SK-N-SH treated with all-trans-retinoic acid at 6 μM for 48 hours (cell line): Measurements from ENCODE around the gene OPRL1.

ENCODE experiments used
- ATAC-seq: fragments of 200-7000 bp; cut with Tn5 transposase; 3 replicates; pipeline ENCODE4 v1.9.1; 2020; ENCODE audit warnings: mild to moderate bottlenecking, moderate library complexity
- BACH2 ChIP-seq: fragments of 250-450 bp; sonication (Bioruptor Pico); IDR thresholded peaks from 2 replicates; pipeline ENCODE4 v1.9.0; 2021; ENCODE audit warnings: mild to moderate bottlenecking, borderline replicate concordance
- CREB5 ChIP-seq: fragments of 250-450 bp; sonication (Bioruptor Pico); IDR thresholded peaks from 2 replicates; pipeline ENCODE4 v1.5.1; 2020; ENCODE audit warnings: low read depth, mild to moderate bottlenecking, moderate library complexity
- ESRRG ChIP-seq: fragments of 250-450 bp; sonication (Bioruptor Pico); IDR thresholded peaks from 2 replicates; pipeline ENCODE4 v1.6.1; 2021; ENCODE audit warnings: mild to moderate bottlenecking
- ISL1 ChIP-seq: fragments of 250-450 bp; sonication (Bioruptor Pico); IDR thresholded peaks from 2 replicates; pipeline ENCODE4 v2.1.2; 2022; ENCODE audit warnings: mild to moderate bottlenecking, moderate library complexity
- OSR1 ChIP-seq: fragments of 250-450 bp; sonication (Bioruptor Pico); IDR thresholded peaks from 2 replicates; pipeline ENCODE4 v1.8.0; 2022; ENCODE audit warnings: moderate library complexity, mild to moderate bottlenecking, inconsistent platforms
- POU6F1 ChIP-seq: fragments of 250-450 bp; sonication (Bioruptor Pico); IDR thresholded peaks from 2 replicates; pipeline ENCODE4 v1.8.0; 2021; ENCODE audit warnings: low read depth, mild to moderate bottlenecking, moderate library complexity, borderline replicate concordance
- PPARA ChIP-seq: fragments of 250-450 bp; sonication (Bioruptor Pico); IDR thresholded peaks from 2 replicates; pipeline ENCODE4 v1.5.0; 2020; ENCODE audit warnings: mild to moderate bottlenecking, borderline replicate concordance
- RARB ChIP-seq: fragments of 250-450 bp; sonication (Bioruptor Pico); IDR thresholded peaks from 2 replicates; pipeline ENCODE4 v1.8.0; 2021; ENCODE audit warnings: mild to moderate bottlenecking, moderate library complexity
- TCF4 ChIP-seq: fragments of 250-450 bp; sonication (Bioruptor Pico); IDR thresholded peaks from 2 replicates; pipeline ENCODE4 v1.8.0; 2021; ENCODE audit warnings: mild to moderate bottlenecking, moderate library complexity, borderline replicate concordance
- TOX ChIP-seq: fragments of 250-450 bp; sonication (Bioruptor Pico); IDR thresholded peaks from 2 replicates; pipeline ENCODE4 v1.8.0; 2021; ENCODE audit warnings: mild to moderate bottlenecking, moderate library complexity, borderline replicate concordance
- ZC3H10 ChIP-seq: fragments of 250-450 bp; sonication (Bioruptor Pico); IDR thresholded peaks from 2 replicates; pipeline ENCODE4 v1.5.1; 2021; ENCODE audit warnings: mild to moderate bottlenecking, moderate library complexity
- ZFP3 ChIP-seq: fragments of 250-450 bp; sonication (Bioruptor Pico); IDR thresholded peaks from 2 replicates; pipeline ENCODE4 v1.5.0; 2020; ENCODE audit warnings: mild to moderate bottlenecking, moderate library complexity
- ZFP30 ChIP-seq: fragments of 450-650 bp; formaldehyde crosslinking; IDR thresholded peaks from 2 replicates; pipeline ENCODE4 v1.5.0; 2022; ENCODE audit warnings: mild to moderate bottlenecking, moderate library complexity
- ZNF565 ChIP-seq: fragments of 450-650 bp; formaldehyde crosslinking; conservative IDR thresholded peaks from 2 replicates; pipeline ENCODE4 v1.5.0; 2020; ENCODE audit warnings: low read depth, mild to moderate bottlenecking, moderate library complexity
- ZNF70 ChIP-seq: fragments of 450-650 bp; formaldehyde crosslinking; IDR thresholded peaks from 2 replicates; pipeline ENCODE4 v1.5.0; 2020; ENCODE audit warnings: mild to moderate bottlenecking, moderate library complexity
- TF ChIP-seq, protein P1 (sequence below): fragments of 250-450 bp; sonication (Bioruptor Pico); IDR thresholded peaks from 2 replicates; pipeline ENCODE4 v1.5.1; 2021; ENCODE audit warnings: mild to moderate bottlenecking, moderate library complexity
- TF ChIP-seq, protein P2 (sequence below): fragments of 250-450 bp; sonication (Bioruptor Pico); IDR thresholded peaks from 2 replicates; pipeline ENCODE4 v1.8.0; 2020; ENCODE audit warnings: mild to moderate bottlenecking, moderate library complexity, borderline replicate concordance

Gene OPRL1

DNA sequence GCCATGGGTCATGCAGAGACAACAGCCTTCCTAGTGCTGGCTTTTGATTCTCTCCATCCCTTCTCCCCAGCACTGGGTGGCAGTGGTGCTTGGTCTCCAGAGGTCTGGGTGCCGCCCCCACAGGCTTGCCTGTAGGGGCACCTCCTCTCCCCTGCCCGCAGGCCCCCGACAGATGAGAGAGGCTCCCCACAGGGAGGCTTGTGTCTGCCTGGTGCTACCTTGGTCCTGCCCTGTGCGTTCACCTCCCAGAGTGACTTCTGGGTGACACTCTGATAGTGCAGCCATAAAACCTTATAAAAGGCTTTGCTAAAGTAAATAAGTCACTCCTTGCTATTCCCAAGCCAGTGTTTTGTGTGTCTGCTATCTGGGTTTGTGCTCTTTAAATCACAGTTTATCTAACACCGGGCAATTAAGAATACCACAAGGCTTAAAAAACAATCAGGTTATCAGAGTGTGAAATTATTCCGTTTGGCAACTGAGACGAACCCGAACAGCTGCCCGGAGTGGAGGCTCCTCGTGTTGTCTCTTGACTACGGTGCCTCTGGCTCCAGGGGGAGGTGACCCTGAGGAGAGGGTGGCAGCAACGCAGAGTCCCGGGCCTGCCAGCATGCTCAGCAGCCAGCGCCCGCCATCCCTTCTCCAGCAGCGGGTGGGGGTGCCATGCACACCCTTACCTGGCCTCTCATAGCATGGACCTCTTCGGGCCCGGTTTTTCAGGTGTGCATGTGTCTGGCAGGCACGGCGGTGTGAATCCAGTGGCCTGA, 49.3 kb upstream of the OPRL1 start:
- ATAC-seq, result no peak
- TF ChIP-seq ZFP30 (CRISPR knock-in tag), result no peak
- no peak for TF ChIP-seq ZNF70 (CRISPR knock-in tag)
- TF ChIP-seq TOX (CRISPR knock-in tag), result no peak
- no peak for TF ChIP-seq PPARA
- TF ChIP-seq, protein P1, sequence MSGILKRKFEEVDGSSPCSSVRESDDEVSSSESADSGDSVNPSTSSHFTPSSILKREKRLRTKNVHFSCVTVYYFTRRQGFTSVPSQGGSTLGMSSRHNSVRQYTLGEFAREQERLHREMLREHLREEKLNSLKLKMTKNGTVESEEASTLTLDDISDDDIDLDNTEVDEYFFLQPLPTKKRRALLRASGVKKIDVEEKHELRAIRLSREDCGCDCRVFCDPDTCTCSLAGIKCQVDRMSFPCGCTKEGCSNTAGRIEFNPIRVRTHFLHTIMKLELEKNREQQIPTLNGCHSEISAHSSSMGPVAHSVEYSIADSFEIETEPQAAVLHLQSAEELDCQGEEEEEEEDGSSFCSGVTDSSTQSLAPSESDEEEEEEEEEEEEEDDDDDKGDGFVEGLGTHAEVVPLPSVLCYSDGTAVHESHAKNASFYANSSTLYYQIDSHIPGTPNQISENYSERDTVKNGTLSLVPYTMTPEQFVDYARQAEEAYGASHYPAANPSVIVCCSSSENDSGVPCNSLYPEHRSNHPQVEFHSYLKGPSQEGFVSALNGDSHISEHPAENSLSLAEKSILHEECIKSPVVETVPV (CRISPR knock-in tag), result no peak
- TF ChIP-seq, protein P2, sequence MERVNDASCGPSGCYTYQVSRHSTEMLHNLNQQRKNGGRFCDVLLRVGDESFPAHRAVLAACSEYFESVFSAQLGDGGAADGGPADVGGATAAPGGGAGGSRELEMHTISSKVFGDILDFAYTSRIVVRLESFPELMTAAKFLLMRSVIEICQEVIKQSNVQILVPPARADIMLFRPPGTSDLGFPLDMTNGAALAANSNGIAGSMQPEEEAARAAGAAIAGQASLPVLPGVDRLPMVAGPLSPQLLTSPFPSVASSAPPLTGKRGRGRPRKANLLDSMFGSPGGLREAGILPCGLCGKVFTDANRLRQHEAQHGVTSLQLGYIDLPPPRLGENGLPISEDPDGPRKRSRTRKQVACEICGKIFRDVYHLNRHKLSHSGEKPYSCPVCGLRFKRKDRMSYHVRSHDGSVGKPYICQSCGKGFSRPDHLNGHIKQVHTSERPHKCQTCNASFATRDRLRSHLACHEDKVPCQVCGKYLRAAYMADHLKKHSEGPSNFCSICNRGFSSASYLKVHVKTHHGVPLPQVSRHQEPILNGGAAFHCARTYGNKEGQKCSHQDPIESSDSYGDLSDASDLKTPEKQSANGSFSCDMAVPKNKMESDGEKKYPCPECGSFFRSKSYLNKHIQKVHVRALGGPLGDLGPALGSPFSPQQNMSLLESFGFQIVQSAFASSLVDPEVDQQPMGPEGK (CRISPR knock-in tag), result no peak
- TF ChIP-seq, all 23 proteins: peak for 0

DNA sequence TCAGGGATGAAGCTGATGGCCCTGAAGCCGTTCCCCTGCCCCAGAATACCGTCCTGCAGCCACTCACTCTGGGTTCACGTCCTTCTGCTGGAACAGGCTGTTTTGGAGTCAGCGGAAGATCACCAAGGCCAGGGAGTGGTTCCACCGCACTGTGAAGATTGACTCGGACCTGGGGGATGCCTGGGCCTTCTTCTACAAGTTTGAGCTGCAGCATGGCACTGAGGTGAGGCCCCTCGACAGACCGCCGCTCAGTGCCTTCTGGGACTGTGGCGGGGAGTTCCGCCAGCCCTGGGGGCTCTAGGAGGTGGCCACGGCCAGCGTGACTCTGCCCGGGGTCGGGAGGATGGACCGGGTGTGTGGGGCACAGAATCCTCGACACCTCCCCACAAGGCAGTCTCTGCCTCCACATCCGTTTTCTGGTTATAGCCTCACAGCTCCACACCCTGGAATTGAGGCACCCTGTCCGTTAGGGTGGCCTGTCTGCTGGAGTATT, 48.0 kb upstream of the OPRL1 start:
- no peak for TF ChIP-seq ZC3H10 (CRISPR knock-in tag)
- no peak for TF ChIP-seq ISL1 (CRISPR knock-in tag)
- ATAC-seq, result no peak

- TF ChIP-seq CREB5 (CRISPR knock-in tag) (no peak), TCF4 (CRISPR knock-in tag) (no peak), BACH2 (CRISPR knock-in tag) (no peak), OSR1 (no peak)
- ATAC-seq, result no peak
These were observed 46.9 kb upstream of the OPRL1 start for GRCh38 chr20:64032706-64033624.

DNA sequence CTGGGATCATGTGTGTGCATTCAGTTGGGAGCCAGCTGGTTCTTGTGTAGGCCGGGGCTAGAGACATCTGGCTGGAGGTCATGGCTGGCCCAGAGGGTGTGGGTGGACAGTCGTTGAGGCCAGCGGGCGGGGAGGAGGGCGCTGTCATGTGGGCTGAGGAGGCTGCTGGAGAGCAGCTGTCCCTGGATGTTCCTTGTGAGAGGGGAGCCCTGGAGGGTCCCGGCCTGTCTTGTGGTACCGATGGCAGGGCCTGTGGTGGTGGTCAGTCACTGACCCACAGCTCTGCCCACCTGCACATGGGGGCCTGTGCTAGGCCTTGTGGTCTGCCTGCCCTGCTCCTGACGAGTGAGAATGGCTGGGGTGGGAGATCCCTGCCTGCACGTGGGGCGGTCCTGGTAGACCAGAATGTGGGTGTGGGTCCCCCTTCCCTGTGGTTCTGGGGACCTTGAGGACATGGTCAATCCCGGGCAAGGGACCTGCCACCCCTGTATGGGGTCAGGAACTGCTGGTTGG, 45.8 kb upstream of the OPRL1 start:
- no peak for ATAC-seq
- TF ChIP-seq BACH2 (CRISPR knock-in tag), result no peak
- no peak for TF ChIP-seq ZNF565 (CRISPR knock-in tag)
- TF ChIP-seq TCF4 (CRISPR knock-in tag), result no peak
- no peak for TF ChIP-seq TOX (CRISPR knock-in tag)
- TF ChIP-seq, protein P1 (CRISPR knock-in tag), result no peak
- no peak for TF ChIP-seq ZNF70 (CRISPR knock-in tag)
- no peak for TF ChIP-seq ESRRG (CRISPR knock-in tag)
- TF ChIP-seq, protein P2 (CRISPR knock-in tag), result no peak
- TF ChIP-seq PPARA, result no peak
- TF ChIP-seq POU6F1 (CRISPR knock-in tag), result no peak
- TF ChIP-seq ISL1 (CRISPR knock-in tag), result no peak
- TF ChIP-seq ZFP3 (CRISPR knock-in tag), result no peak
- no peak for TF ChIP-seq RARB (CRISPR knock-in tag)
